ENCODE data around the gene NEDD9.

The NEDD9 gene

DNA sequence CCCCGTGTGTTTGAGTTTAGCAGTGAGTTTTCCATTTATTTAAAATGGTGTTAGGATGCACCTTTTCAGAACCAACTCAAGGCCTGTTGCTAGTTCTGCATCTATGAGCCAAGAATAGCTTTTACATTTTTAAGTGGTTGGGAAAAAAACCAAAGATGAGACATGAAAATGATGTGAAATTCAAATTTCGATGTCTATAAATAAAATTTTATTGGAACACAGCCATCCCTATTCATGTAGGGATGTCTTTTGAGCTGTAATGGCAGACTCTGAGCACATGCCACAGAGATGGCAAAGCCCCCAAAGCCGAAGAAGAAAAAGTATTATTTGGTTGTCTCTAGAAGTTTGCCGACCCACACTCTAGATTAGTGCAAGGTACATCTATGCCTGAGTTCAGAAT lies 5.0 kb upstream of the NEDD9 start:
- Histone ChIP-seq H3K4me1 (ENCODE audit: insufficient read depth, low read length, severe bottlenecking) (peaks cover 15% of the 10 kb centered on the region), H4K20me1 (ENCODE audit: insufficient read depth, low read length) (no peaks in the 10 kb centered on the region), H3F3A (ENCODE audit: insufficient read depth, low read length) (no peaks in the 10 kb centered on the region), H3K27me3 (ENCODE audit: insufficient read depth, low read length) (no peaks in the 10 kb centered on the region), H3K9me2 (ENCODE audit: low read depth, low read length) (no peaks in the 10 kb centered on the region), H3K27ac (ENCODE audit: low read depth, low read length, poor library complexity, severe bottlenecking) (no peak overlapping the region), H2AFZ (ENCODE audit: low read length) (no peak overlapping the region), H3K4me3 (ENCODE audit: low read depth, low read length, poor library complexity, severe bottlenecking) (no peak overlapping the region), H3K9me3 (ENCODE audit: low read length) (no peaks in the 10 kb centered on the region), H3K4me2 (ENCODE audit: low read length) (no peak overlapping the region), H3K9ac (ENCODE audit: low read length) (no peak overlapping the region), H3K36me3 (ENCODE audit: insufficient read depth, low read length) (no peaks in the 10 kb centered on the region), H3K79me2 (ENCODE audit: insufficient read depth, low read length) (no peaks in the 10 kb centered on the region)
- TF ChIP-seq EZH2 (IDR thresholded peaks at IDR 0.05; ENCODE audit: borderline replicate concordance, low read length), result no peak
- TF ChIP-seq, protein P1, sequence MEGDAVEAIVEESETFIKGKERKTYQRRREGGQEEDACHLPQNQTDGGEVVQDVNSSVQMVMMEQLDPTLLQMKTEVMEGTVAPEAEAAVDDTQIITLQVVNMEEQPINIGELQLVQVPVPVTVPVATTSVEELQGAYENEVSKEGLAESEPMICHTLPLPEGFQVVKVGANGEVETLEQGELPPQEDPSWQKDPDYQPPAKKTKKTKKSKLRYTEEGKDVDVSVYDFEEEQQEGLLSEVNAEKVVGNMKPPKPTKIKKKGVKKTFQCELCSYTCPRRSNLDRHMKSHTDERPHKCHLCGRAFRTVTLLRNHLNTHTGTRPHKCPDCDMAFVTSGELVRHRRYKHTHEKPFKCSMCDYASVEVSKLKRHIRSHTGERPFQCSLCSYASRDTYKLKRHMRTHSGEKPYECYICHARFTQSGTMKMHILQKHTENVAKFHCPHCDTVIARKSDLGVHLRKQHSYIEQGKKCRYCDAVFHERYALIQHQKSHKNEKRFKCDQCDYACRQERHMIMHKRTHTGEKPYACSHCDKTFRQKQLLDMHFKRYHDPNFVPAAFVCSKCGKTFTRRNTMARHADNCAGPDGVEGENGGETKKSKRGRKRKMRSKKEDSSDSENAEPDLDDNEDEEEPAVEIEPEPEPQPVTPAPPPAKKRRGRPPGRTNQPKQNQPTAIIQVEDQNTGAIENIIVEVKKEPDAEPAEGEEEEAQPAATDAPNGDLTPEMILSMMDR (IDR thresholded peaks at IDR 0.05; ENCODE audit: low read length), result no peak

DNA sequence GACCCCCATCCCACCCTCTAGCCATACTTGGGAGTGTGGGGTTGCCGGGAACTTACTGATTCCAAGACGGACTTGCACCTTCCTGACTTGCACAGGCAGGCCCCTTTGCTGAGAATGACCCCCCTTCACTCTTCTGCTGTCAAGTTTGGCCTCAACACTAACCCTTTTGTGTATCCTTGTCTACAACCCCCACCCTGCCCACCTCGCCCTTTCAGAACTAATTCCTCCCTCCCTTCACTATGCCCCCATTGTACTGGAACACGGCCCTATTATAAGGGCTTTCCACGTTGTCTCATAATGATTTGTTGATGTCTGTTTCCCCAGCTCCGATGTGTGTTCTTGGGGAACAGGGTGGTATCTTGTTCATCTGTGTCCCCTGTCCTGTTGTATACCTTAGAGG lies 4.4 kb upstream of the NEDD9 start:
- no peak overlapping the region for H3K4me2 ChIP-seq (ENCODE audit: low read length)
- TF ChIP-seq, protein P1 (IDR thresholded peaks at IDR 0.05; ENCODE audit: low read length), result no peak
- TF ChIP-seq EZH2 (IDR thresholded peaks at IDR 0.05; ENCODE audit: borderline replicate concordance, low read length), result no peak

DNA sequence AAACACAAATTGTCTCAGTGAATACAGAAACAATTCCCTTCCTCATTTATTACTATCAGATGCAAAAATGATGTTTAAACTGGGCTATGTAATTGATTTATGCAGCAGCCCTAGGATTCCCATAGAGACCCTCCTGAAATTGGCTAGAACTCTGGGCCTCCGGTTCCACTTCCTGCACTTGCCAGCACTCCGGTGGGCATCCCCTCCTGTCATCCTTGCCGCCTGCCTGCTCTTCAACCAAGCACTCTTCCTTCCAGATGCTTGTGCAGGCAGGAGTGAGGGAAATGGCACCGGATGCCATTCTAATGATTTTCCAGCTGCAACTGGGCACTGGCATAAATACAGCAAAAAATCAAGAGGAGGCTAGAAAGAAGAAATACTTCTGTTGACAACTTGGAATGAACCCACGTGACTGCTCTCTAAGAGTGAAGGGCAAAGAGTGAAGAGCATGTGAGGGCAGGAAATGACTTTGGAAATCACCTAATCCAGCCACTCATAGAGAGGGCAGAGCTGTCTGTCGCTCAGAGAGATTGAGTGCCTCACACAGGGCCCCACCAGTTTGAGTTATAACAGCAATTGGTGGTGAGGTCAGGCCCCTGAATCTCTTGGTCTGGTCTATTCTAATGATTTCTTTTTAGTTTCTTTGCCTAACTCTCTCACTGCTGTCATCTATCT lies 3.7 kb upstream of the NEDD9 start:
- H3K4me2 ChIP-seq (ENCODE audit: low read length), result no peak overlapping the region
- TF ChIP-seq, protein P1 (IDR thresholded peaks at IDR 0.05; ENCODE audit: low read length), result no peak
- TF ChIP-seq EZH2 (IDR thresholded peaks at IDR 0.05; ENCODE audit: borderline replicate concordance, low read length), result no peak

More for the DNA sequence above, 4.4 kb upstream of the NEDD9 start:
- no peak overlapping the region for H3K27ac ChIP-seq (ENCODE audit: low read depth, low read length, poor library complexity, severe bottlenecking)
- H3F3A ChIP-seq (ENCODE audit: insufficient read depth, low read length), result no peaks in the 10 kb centered on the region
- H3K36me3 ChIP-seq (ENCODE audit: insufficient read depth, low read length), result no peaks in the 10 kb centered on the region
- no peaks in the 10 kb centered on the region for H3K79me2 ChIP-seq (ENCODE audit: insufficient read depth, low read length)
- no peak overlapping the region for H3K9ac ChIP-seq (ENCODE audit: low read length)
- no peaks in the 10 kb centered on the region for H3K9me2 ChIP-seq (ENCODE audit: low read depth, low read length)
- H2AFZ ChIP-seq (ENCODE audit: low read length), result no peak overlapping the region
- no peaks in the 10 kb centered on the region for H4K20me1 ChIP-seq (ENCODE audit: insufficient read depth, low read length)
- H3K27me3 ChIP-seq (ENCODE audit: insufficient read depth, low read length), result no peaks in the 10 kb centered on the region
- H3K4me3 ChIP-seq (ENCODE audit: low read depth, low read length, poor library complexity, severe bottlenecking), result no peak overlapping the region
- no peaks in the 10 kb centered on the region for H3K9me3 ChIP-seq (ENCODE audit: low read length)
- peaks cover 20% of the 10 kb centered on the region for H3K4me1 ChIP-seq (ENCODE audit: insufficient read depth, low read length, severe bottlenecking)

More for the DNA sequence above, 3.7 kb upstream of the NEDD9 start:
- Histone ChIP-seq H3K27ac (ENCODE audit: low read depth, low read length, poor library complexity, severe bottlenecking) (no peak overlapping the region), H3K4me1 (ENCODE audit: insufficient read depth, low read length, severe bottlenecking) (peaks cover 22% of the 10 kb centered on the region), H3K79me2 (ENCODE audit: insufficient read depth, low read length) (no peaks in the 10 kb centered on the region), H3K9me3 (ENCODE audit: low read length) (no peaks in the 10 kb centered on the region), H2AFZ (ENCODE audit: low read length) (no peak overlapping the region), H4K20me1 (ENCODE audit: insufficient read depth, low read length) (no peaks in the 10 kb centered on the region), H3F3A (ENCODE audit: insufficient read depth, low read length) (no peaks in the 10 kb centered on the region), H3K27me3 (ENCODE audit: insufficient read depth, low read length) (no peaks in the 10 kb centered on the region), H3K9ac (ENCODE audit: low read length) (no peak overlapping the region), H3K36me3 (ENCODE audit: insufficient read depth, low read length) (no peaks in the 10 kb centered on the region), H3K9me2 (ENCODE audit: low read depth, low read length) (no peaks in the 10 kb centered on the region), H3K4me3 (ENCODE audit: low read depth, low read length, poor library complexity, severe bottlenecking) (no peak overlapping the region)

Measured in OCI-LY1 (cell line).